HEK293T (cell line): ENCODE measurements around the gene SLC10A1.

Source experiments
- BHLHE40 ChIP-seq: fragments of 450-650 bp; IDR thresholded peaks from 2 replicates; pipeline ENCODE4 v1.6.1; 2016; ENCODE audit warnings: mild to moderate bottlenecking, moderate library complexity, borderline replicate concordance
- CTBP1 ChIP-seq: fragments of 450-650 bp; IDR thresholded peaks from 2 replicates; pipeline ENCODE4 v1.6.1; 2016; ENCODE audit warnings: borderline replicate concordance
- ELF4 ChIP-seq: fragments of 450-650 bp; IDR thresholded peaks from 2 replicates; pipeline ENCODE4 v1.6.1; 2017; ENCODE audit warnings: antibody characterized with exemption
- FOXA1 ChIP-seq: fragments of 450-650 bp; IDR thresholded peaks from 2 replicates; pipeline ENCODE4 v1.6.1; 2016; ENCODE audit warnings: mild to moderate bottlenecking
- FOXM1 ChIP-seq: fragments of 450-650 bp; IDR thresholded peaks from 2 replicates; pipeline ENCODE4 v1.6.1; 2017; ENCODE audit warnings: mild to moderate bottlenecking, borderline replicate concordance
- NFRKB ChIP-seq: fragments of 450-650 bp; IDR thresholded peaks from 2 replicates; pipeline ENCODE4 v1.6.1; 2016; ENCODE audit warnings: mild to moderate bottlenecking, moderate library complexity
- SUZ12 ChIP-seq: fragments of 450-650 bp; IDR thresholded peaks from 2 replicates; pipeline ENCODE4 v1.6.1; 2016; ENCODE audit warnings: mild to moderate bottlenecking
- TARDBP ChIP-seq: fragments of 450-650 bp; IDR thresholded peaks from 2 replicates; pipeline ENCODE4 v1.6.1; 2016
- ZNF384 ChIP-seq: fragments of 450-650 bp; IDR thresholded peaks from 2 replicates; pipeline ENCODE4 v1.6.1; 2016
- TF ChIP-seq, protein P1 (sequence below): fragments of 450-650 bp; IDR thresholded peaks from 2 replicates; pipeline ENCODE4 v1.6.1; 2016

DNA sequence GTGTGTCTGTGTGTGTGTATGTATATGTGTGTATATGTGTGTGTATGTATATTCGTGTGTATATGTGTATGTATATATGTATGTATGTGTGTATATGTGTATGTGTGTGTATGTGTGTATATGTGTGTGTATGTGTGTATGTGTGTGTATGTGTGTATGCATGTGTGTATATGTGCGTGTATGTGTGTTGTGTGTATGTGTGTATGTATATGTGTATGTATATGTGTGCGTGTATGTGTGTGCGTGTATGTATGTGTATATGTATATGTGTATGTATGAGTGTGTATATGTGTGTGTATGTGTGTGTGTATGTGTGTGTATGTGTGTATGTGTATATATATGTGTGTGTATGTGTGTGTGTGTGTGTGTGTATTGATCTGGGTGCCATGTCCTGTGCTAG lies 31.8 kb upstream of the SLC10A1 start:
- TF ChIP-seq BHLHE40: no peak
- no peak for TF ChIP-seq ELF4
- TF ChIP-seq ZNF384: no peak
- TF ChIP-seq, protein P1, sequence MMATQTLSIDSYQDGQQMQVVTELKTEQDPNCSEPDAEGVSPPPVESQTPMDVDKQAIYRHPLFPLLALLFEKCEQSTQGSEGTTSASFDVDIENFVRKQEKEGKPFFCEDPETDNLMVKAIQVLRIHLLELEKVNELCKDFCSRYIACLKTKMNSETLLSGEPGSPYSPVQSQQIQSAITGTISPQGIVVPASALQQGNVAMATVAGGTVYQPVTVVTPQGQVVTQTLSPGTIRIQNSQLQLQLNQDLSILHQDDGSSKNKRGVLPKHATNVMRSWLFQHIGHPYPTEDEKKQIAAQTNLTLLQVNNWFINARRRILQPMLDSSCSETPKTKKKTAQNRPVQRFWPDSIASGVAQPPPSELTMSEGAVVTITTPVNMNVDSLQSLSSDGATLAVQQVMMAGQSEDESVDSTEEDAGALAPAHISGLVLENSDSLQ: no peak
- no peak for TF ChIP-seq FOXM1
- TF ChIP-seq TARDBP: no peak
- TF ChIP-seq FOXA1: no peak
- no peak for TF ChIP-seq NFRKB
- TF ChIP-seq SUZ12: no peak
- no peak for TF ChIP-seq CTBP1
